Astrocyte of the hippocampus (primary cell): ENCODE results near the gene ABCA9.

ENCODE experiments used
- DNase-seq: peaks from one replicate; pipeline ENCODE4 v3.0.0; 2011; ENCODE audit warnings: low read depth, low spot score

Gene ABCA9

GRCh38 chr17:69066482-69066881 is 5.8 kb upstream of the ABCA9 start:
- DNase-seq = no peak

GRCh38 chr17:69065113-69065512 is 4.4 kb upstream of the ABCA9 start:
- DNase-seq = no peak

GRCh38 chr17:69064476-69064875 is 3.7 kb upstream of the ABCA9 start:
- DNase-seq = no peak

GRCh38 chr17:69064001-69064400 is 3.3 kb upstream of the ABCA9 start:
- no peak for DNase-seq

DNA sequence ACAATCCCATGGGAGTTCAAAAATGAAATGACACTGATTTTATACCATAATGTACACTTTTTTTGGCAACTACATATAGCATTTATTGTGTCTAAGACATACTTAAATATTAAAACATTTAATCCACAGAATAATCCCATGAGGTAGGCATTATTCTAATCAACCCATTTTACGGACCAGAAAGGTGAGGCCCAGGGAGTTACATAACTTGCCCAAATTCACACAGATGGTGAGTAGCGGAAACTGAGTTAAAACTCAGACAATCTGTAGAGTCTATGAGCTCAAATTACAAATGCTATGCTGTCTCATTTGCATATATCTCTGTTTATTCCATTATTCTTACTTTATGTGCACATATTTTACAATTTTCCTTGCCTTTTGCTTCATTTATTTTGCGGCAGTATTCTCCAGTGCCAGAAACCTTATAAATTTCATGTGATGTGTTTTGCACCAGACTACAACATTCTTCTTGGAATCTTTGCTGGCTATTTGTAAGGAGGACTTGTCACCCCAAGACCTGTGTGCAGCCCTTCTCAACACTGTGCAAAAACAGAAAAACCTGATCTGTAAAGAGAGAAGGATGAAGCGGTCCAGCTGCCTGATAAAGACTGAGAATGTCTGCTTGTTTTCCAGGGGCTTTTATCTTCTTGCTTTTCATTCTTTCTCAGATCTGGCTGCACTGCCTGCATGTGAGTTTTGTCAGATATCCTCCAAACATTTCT is 2.3 kb upstream of the ABCA9 start:
- no peak for DNase-seq

DNA sequence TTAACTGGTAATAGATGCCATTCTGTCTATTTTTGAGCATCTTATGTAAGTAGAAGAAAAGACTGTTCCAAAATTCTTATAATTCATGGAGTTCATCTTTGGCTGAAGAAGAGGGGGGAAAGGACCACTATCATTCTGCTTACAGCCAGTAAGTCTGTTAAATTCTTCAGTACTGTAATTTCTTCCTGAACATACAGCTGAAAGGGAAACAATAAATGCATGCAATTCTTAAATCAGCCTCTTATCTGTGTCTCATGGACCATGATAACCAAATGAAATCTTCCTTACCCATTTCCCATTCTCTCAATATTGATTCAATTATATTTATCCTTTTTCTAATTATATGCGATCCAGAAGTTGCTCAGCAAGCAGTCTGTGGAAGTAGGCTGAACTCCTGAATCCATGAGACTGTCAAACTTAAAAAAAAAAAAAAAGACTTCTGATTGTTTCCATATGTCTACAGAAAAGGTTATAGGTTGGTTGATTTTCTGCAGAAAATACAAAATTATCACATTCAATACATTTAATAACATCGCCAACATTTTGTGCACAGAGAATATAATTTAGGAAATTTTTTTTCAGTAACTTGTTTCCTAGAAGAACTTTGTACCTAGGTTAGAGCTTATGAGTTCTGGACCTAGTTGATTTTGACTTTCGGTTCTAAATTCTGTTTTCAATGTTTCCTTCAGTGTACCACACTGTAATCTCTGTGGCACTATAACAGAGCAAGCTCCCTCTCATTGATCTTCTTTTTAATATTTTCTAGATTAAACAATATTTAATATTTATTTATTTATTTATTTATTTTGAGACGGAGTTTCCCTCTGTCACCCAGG is 1.2 kb upstream of the ABCA9 start:
- DNase-seq = no peak

DNA sequence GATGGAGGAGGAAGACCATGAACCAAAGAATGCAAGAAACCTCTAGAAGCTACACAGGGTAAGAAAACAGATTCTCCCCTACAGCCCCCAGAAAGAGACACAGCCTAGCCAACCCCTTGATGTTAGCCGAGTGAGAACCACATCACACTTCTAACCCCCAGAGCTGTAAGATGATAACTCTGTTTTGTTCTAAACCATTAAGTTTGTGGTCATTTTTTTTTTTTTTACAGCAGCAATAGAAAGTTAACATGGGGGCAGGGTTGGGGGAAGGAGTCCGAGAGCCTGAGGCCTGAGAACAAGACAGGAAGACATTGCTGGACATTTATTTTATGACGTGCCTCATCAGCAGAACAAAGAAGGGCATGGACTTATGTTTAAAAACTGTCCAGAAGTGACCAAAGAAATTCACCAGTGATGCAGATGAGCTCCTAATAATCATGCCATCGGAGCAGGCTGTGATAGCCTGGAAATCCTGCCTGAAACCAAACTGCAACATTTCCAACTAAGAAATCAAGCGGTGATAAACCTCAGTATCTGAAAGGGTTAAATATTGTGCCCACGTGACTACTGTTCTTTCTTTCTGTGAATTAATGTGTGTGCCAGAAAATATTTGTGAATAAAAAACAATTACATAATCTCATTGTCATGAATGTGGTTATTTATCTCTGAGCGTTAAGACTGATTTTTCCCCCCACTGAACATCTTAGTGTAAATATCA is 1.1 kb downstream of the ABCA9 start:
- DNase-seq = no peak

- DNase-seq = no peak
Measured at GRCh38 chr17:69058165-69058564, 2.6 kb downstream of the ABCA9 start.

DNA sequence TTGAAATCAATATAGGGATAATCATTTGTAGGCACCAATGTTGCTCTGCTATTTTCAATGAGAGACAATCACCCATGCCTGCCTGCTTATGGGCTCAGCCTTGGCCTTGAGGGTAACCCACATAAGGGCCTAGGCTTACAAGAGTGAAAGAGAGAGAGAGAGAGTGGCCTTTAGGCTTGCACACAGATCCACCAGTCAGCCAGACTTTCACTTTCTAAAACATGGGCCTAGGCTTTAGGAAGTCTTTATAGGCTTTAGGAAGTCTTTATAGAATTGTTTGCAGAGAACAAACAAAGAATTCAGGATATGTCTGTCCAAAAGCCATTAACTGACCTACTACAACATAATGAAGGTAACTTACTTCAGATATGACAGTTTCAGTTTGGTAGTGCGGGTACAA is 3.4 kb downstream of the ABCA9 start:
- no peak for DNase-seq

GRCh38 chr17:69056179-69056823 is 4.4 kb downstream of the ABCA9 start:
- no peak for DNase-seq

DNA sequence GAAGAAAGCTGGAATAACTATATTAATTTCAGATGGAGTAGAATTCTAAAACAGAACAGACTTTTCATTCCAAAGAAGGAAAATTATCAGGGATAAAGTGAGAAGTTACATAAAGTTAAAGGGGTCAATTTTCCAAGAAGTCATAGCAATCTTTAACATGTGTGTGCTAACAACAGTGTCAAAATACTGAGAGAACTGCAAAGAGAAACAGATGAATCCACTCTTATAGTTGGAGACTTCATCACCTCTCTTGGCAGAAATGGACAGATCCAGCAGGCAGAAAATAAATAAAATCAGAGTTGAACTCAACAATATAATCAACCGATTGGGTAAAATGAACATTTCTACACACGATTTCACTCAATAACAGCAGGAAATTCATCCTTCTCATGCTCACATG is 5.4 kb downstream of the ABCA9 start:
- DNase-seq = no peak

- no peak for DNase-seq
Measured at GRCh38 chr17:69050999-69051775, 9.5 kb downstream of the ABCA9 start.

DNA sequence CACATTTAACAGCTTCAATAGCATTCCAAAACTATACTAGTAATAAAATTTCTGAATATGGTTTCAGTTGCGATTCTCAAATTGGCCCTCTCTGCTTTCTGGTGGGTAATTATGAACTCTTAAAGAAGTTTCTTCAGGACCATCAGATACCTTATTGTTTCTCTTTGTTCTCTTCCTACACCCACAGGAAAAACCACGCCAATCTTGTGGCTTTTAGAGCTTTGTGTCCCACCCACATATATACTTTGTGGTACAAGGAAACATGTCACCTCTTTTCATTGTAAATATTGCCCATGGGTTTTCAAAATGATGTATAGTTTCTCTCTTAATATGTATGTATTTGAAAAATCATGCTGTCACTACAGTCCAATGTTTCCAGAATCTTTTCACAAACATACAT is 12.1 kb downstream of the ABCA9 start:
- no peak for DNase-seq

DNA sequence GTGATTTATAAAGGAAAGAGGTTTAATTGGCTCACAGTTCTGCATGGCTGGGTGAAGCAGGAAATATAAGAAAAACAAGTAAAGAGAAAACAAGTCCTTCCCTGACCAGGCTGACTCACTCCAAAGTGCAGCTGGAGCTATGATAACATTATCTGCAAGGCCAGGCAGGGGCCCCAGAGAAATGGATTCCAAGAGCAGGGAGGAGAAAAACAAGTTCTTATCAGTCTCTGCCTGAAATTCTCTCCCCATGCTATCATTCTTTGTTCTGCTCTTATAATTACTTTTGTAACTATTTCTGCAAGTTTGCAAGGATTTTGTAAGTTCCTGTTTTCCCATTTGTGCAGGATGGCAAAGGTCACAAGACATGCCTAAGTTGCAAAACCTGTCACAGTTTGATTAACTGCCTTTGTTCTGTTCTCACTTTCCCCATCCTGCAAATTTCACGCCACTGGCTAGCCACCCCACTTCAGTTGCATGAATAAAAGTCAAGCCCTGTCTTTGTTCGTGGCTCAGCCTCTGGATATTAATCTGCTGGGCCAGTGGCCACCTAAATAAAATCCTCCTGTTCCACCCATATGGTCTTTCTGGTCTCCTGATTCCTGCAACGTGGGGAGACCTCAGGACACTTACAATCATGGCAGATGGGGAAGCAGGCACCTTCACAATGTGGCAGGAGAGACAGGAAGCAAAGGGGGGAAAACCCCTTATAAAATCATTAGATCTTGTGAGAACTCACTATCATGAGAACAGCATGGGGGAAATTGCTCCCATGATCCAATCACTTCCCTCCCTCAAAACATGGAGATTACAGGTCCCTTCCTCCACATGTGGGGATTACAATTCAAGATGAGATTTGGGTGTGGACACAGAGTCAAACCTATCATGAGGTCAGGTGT is 13.1 kb downstream of the ABCA9 start:
- peak; percentile 43 for DNase-seq

DNA sequence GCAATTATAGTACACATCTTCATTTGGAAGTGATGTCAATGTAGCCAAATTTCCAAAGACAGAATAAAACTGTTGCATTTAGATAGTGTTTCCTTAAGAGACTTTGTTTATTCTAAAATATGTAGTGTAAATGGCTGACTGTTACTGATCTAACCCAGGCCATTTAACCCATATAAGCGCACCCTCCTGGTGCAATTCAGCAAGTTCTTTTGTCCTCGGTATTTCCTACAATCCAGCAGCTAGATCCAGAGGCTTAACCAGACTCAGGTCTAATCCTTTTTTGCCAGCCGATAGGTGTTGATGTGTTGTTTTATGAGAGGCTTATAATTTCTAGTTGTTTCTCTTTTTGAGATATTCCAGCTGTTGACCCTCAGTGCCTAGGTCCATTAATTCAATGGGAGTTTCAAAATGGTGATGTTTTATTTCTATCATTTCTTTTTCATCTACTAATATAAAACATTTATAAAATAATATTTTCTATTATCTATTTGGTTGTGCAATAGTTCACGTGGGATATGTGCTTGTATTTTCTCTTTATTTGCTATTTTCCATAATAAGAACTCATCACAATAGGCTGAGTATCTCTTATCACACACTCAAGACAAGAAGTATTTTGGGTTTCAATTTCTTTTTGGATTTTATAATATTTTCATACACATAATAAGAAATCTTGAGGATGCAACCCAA is 14.5 kb downstream of the ABCA9 start:
- no peak for DNase-seq

DNA sequence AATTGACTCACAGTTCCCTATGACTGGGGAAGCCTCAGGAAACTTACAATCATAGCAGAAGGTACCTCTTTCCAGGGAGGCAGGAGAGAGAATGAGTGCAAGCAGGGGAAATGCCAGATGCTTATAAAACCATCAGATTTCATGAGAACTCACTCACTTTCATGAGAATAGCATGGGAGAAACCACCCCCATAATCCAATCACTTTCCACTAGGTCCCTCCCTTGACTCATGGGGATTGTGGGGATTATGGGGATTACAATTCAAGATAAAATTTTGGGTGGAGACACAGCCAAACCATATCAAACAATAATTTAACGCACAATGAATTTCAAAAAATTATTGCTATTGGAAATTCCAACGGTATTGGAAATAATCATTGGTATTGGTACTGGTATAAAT is 15.1 kb downstream of the ABCA9 start:
- DNase-seq = no peak

DNA sequence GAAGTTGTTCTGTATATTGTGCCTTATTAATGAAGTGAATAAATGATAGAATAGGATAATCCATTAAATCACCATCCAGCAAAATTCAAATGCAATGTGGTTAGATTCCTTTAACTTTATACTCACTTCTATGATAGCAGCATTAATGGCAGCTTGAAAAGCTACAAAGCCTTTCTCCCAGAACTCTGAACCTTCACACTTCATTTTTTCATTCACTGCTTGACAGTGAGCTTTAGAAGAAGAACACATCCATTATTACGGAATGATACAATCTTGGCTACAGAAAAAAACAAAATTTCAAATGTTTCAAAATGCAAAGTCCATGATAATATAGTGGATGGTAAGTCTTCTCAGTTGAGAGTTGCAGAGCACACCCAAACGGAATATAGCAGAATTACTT is 16.4 kb downstream of the ABCA9 start:
- no peak for DNase-seq

DNA sequence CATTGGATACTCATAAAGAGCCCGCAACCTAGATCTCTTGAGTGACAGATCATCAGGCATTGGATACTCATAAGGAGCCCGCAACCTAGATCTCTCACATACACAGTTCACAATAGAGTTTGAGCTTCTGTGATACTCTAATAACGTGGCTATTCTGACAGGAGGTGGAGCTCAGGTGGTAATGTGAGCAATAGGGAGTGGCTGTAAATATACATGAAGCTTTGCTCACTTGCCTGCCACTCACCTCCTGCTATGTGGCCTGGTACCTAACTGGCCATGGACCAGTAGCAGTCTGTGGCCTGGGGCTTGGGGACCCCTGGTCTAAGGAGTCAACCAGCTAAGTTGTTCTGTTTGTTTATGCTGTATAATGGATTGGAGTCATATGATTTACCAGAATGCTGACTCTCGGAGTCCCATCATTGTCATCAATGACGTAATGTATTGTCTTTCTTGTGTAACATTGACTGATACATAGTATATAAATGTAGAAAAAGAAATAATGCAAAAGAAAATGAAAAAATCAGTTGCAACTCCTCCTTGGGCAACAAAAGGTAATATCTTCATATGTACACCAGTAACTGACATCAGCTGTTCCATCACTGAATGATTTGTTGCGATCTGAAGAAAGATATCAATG is 17.5 kb downstream of the ABCA9 start:
- no peak for DNase-seq

- no peak for DNase-seq
Measured at GRCh38 chr17:69042308-69042707, 18.4 kb downstream of the ABCA9 start.
